ENCODE data around the gene NCOA1.

Gene NCOA1

DNA sequence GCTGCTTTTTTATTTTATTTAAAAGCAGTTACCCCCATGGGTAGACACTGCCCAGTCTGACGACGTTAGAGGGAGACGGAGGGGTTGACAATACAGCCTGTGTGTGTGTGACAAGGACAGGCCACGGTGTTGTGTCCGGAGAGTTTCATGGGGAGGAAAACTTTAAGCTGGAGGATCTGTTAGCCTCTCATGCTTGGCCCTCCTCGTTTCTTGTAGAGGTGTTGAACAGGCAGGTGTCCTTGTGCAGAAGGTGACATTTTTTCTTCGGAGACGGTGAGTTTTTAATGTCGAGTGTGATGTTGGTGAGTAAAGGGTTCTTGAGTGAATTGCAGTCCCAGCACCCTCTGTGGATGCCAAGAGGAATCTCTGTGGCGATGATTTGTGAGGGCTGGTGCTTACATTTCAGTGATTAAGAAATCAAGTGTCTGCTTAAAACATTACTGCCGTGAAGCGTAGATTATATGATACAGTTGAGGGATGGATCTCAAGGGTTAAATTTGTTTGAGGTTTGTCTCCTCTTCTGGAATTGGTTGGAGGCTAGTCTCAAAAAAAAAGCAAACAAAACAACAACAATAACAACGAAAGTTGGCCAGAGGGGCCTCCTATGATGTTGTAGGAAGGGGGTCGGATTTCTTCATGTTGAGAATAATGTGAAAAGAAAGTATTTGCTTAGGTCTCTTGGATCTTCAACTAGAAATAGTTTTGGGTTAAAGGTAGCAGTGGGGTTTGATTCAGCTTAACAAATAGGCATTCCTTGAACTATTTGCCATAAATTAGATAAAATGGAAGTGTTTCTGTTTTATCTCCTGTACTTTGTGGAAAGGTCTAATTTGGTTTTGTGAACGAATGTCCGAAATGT, 1.6 kb downstream of the NCOA1 start:
- DNase-seq (ENCODE audit: extremely low spot score) = no peak
- CTCF ChIA-PET = no interaction called here
- no peak for TF ChIP-seq BHLHE40 (IDR thresholded peaks at IDR 0.05; ENCODE audit: borderline replicate concordance)
- TF ChIP-seq ZNF384 (IDR thresholded peaks at IDR 0.05) = no peak
- TF ChIP-seq TARDBP (IDR thresholded peaks at IDR 0.05) = no peak
- TF ChIP-seq, protein P1, sequence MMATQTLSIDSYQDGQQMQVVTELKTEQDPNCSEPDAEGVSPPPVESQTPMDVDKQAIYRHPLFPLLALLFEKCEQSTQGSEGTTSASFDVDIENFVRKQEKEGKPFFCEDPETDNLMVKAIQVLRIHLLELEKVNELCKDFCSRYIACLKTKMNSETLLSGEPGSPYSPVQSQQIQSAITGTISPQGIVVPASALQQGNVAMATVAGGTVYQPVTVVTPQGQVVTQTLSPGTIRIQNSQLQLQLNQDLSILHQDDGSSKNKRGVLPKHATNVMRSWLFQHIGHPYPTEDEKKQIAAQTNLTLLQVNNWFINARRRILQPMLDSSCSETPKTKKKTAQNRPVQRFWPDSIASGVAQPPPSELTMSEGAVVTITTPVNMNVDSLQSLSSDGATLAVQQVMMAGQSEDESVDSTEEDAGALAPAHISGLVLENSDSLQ (IDR thresholded peaks at IDR 0.05) = peak; percentile 71
- no peak for TF ChIP-seq HDGF (IDR thresholded peaks at IDR 0.05; ENCODE audit: borderline replicate concordance)
- POLR2A ChIA-PET = interaction anchor here (1.1 to 1.7 kb wide), 2 partner anchors 22 to 300 kb away, joined by 3 to 4 read pairs; partner anchors contain the start of genes CENPO and PTRHD1

DNA sequence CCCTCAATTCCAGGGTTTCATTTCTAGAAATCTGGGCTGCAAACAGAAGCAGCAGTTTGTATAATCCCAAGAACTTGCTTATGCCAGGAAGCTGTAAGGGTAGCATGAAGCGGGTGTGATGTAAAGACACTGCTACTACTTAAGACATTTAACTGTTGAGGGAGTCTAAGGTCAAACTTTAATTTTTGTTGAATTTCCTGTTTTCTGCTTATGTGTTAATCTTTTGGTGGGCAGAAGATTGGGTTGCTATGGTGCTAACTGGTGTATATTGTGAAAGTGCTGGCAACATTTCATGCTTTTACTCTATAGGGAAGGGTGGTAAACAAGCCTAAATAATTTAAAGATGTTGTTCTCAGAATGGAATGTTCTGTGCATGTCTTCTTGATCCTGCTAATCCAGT, 2.7 kb downstream of the NCOA1 start:
- ChIA-PET POLR2A (no interaction called here), CTCF (interaction anchor here (0.6 to 1.0 kb wide), 3 partner anchors 14 to 606 kb away, joined by 3 to 4 read pairs (median 4); no protein-coding TSS in a partner anchor)
- TF ChIP-seq BHLHE40 (IDR thresholded peaks at IDR 0.05; ENCODE audit: borderline replicate concordance) (no peak), ZNF384 (IDR thresholded peaks at IDR 0.05) (no peak), L3MBTL2 (conservative IDR thresholded peaks at IDR 0.05) (no peak), FOXM1 (IDR thresholded peaks at IDR 0.05; ENCODE audit: borderline replicate concordance) (no peak), ARNT (IDR thresholded peaks at IDR 0.05) (no peak), NFRKB (IDR thresholded peaks at IDR 0.05) (no peak), TARDBP (IDR thresholded peaks at IDR 0.05) (no peak), FOXA1 (IDR thresholded peaks at IDR 0.05) (no peak)
- TF ChIP-seq, protein P1 (IDR thresholded peaks at IDR 0.05) = no peak
- DNase-seq (ENCODE audit: extremely low spot score) = no peak

DNA sequence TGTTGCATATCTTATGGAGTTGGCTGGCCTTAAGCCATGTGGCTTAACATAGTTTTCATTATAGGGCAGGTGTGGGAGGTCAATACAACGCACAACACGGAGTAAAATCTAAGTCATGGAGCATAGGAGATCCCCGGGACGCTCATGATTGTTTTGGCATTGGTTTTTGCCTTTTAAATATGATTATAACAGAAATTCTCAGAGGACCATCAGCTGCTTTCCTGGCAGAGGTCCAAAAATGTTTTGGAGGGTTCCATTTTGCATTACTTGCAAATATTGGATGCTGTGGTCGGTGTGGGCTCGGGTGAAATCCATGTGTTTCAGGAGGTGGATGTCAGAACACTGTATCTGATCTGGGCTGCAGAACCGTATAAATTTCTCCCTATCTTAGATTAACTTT, 3.4 kb downstream of the NCOA1 start:
- ChIA-PET POLR2A (no interaction called here), CTCF (no interaction called here)
- no peak for TF ChIP-seq TARDBP (IDR thresholded peaks at IDR 0.05)
- TF ChIP-seq L3MBTL2 (conservative IDR thresholded peaks at IDR 0.05) = no peak
- TF ChIP-seq, protein P1 (IDR thresholded peaks at IDR 0.05) = no peak
- no peak for TF ChIP-seq ARNT (IDR thresholded peaks at IDR 0.05)
- no peak for TF ChIP-seq FOXA1 (IDR thresholded peaks at IDR 0.05)
- TF ChIP-seq NFRKB (IDR thresholded peaks at IDR 0.05) = no peak
- no peak for TF ChIP-seq ELF4 (IDR thresholded peaks at IDR 0.05)
- TF ChIP-seq BHLHE40 (IDR thresholded peaks at IDR 0.05; ENCODE audit: borderline replicate concordance) = no peak
- TF ChIP-seq FOXK2 (IDR thresholded peaks at IDR 0.05) = no peak
- no peak for TF ChIP-seq ZNF384 (IDR thresholded peaks at IDR 0.05)
- no peak for TF ChIP-seq SUZ12 (IDR thresholded peaks at IDR 0.05)
- no peak for TF ChIP-seq SP1 (IDR thresholded peaks at IDR 0.05)
- TF ChIP-seq FOXM1 (IDR thresholded peaks at IDR 0.05; ENCODE audit: borderline replicate concordance) = no peak
- no peak for TF ChIP-seq HDGF (IDR thresholded peaks at IDR 0.05; ENCODE audit: borderline replicate concordance)
- DNase-seq (ENCODE audit: extremely low spot score) = no peak

DNA sequence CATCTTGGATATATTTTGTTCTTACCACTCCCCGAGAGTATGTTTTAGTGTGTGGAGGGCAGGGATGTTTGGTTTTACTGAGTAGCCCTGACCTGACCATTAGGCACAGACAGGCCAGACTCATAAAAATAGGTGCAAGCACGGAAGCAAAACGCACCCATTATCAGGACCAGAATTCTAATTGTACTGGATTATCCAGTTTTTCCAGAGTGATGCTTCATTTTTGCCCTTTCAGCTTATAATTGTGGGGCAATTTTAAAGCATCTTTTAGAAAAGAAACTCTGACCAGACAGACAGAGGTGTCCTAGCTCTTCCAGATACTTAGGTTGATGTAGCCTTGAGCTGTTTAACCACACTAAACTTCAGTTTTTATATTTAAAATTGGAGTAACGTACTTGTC, 4.4 kb downstream of the NCOA1 start:
- DNase-seq (ENCODE audit: extremely low spot score) = no peak
- TF ChIP-seq L3MBTL2 (conservative IDR thresholded peaks at IDR 0.05) = no peak
- TF ChIP-seq, protein P1 (IDR thresholded peaks at IDR 0.05) = no peak
- TF ChIP-seq ELF4 (IDR thresholded peaks at IDR 0.05) = no peak
- no peak for TF ChIP-seq ARNT (IDR thresholded peaks at IDR 0.05)
- no peak for TF ChIP-seq BHLHE40 (IDR thresholded peaks at IDR 0.05; ENCODE audit: borderline replicate concordance)
- TF ChIP-seq CTBP1 (IDR thresholded peaks at IDR 0.05; ENCODE audit: borderline replicate concordance) = no peak
- TF ChIP-seq SUZ12 (IDR thresholded peaks at IDR 0.05) = no peak
- TF ChIP-seq LEF1 (IDR thresholded peaks at IDR 0.05; ENCODE audit: borderline replicate concordance) = no peak
- TF ChIP-seq SP1 (IDR thresholded peaks at IDR 0.05) = no peak
- TF ChIP-seq NFRKB (IDR thresholded peaks at IDR 0.05) = no peak
- no peak for TF ChIP-seq ZNF384 (IDR thresholded peaks at IDR 0.05)
- POLR2A ChIA-PET = no interaction called here
- CTCF ChIA-PET = no interaction called here

DNA sequence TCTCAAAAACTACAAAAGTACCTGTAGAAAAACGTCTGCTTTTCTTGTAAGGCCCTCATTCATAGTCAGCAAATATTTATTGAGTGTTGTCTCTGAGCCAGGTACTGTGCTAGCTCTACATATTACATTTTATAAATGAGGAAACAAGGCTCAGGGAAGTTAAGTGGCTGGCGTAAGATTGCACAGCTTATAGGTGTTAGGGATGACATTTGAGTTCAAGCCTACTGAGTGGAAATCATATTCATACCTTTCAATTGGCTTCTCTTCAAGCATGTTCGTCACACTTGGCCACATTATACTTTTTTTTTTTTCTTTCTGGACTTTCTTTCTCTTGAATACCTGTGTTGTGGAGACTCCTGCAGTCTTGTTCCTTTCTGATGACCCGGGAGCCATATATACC, 5.9 kb downstream of the NCOA1 start:
- ChIA-PET CTCF (interaction anchor here (1.0 kb wide), 1 partner anchor 75 kb away, joined by 3 read pairs; no protein-coding TSS in a partner anchor), POLR2A (no interaction called here)

More for the DNA sequence above, 5.9 kb downstream of the NCOA1 start:
- DNase-seq (ENCODE audit: extremely low spot score) = no peak
- TF ChIP-seq, protein P1 (IDR thresholded peaks at IDR 0.05) = no peak
- TF ChIP-seq HDGF (IDR thresholded peaks at IDR 0.05; ENCODE audit: borderline replicate concordance) (no peak), SP1 (IDR thresholded peaks at IDR 0.05) (no peak), L3MBTL2 (conservative IDR thresholded peaks at IDR 0.05) (no peak), ARNT (IDR thresholded peaks at IDR 0.05) (no peak), CTBP1 (IDR thresholded peaks at IDR 0.05; ENCODE audit: borderline replicate concordance) (no peak), ELF4 (IDR thresholded peaks at IDR 0.05) (no peak), SUZ12 (IDR thresholded peaks at IDR 0.05) (no peak), FOXA1 (IDR thresholded peaks at IDR 0.05) (no peak), ZNF384 (IDR thresholded peaks at IDR 0.05) (no peak), LEF1 (IDR thresholded peaks at IDR 0.05; ENCODE audit: borderline replicate concordance) (no peak), BHLHE40 (IDR thresholded peaks at IDR 0.05; ENCODE audit: borderline replicate concordance) (no peak), TARDBP (IDR thresholded peaks at IDR 0.05) (no peak), NFRKB (IDR thresholded peaks at IDR 0.05) (no peak), FOXK2 (IDR thresholded peaks at IDR 0.05) (no peak), FOXM1 (IDR thresholded peaks at IDR 0.05; ENCODE audit: borderline replicate concordance) (no peak)

Data from HEK293T (cell line).